Measurements from ENCODE around the gene MRPL38.

MRPL38 gene

GRCh38 chr17:75914643-75915267 is 10.1 kb upstream of the MRPL38 start:
- H3K4me3 ChIP-seq (replicated peaks; ENCODE audit: low read depth, low read length) = no peak overlapping the region
- TF ChIP-seq, protein P1, sequence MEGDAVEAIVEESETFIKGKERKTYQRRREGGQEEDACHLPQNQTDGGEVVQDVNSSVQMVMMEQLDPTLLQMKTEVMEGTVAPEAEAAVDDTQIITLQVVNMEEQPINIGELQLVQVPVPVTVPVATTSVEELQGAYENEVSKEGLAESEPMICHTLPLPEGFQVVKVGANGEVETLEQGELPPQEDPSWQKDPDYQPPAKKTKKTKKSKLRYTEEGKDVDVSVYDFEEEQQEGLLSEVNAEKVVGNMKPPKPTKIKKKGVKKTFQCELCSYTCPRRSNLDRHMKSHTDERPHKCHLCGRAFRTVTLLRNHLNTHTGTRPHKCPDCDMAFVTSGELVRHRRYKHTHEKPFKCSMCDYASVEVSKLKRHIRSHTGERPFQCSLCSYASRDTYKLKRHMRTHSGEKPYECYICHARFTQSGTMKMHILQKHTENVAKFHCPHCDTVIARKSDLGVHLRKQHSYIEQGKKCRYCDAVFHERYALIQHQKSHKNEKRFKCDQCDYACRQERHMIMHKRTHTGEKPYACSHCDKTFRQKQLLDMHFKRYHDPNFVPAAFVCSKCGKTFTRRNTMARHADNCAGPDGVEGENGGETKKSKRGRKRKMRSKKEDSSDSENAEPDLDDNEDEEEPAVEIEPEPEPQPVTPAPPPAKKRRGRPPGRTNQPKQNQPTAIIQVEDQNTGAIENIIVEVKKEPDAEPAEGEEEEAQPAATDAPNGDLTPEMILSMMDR (IDR thresholded peaks at IDR 0.05; ENCODE audit: low read depth, low read length, missing control alignments) = no peak
- no peak for DNase-seq (ENCODE audit: extremely low read depth, low read depth)

DNA sequence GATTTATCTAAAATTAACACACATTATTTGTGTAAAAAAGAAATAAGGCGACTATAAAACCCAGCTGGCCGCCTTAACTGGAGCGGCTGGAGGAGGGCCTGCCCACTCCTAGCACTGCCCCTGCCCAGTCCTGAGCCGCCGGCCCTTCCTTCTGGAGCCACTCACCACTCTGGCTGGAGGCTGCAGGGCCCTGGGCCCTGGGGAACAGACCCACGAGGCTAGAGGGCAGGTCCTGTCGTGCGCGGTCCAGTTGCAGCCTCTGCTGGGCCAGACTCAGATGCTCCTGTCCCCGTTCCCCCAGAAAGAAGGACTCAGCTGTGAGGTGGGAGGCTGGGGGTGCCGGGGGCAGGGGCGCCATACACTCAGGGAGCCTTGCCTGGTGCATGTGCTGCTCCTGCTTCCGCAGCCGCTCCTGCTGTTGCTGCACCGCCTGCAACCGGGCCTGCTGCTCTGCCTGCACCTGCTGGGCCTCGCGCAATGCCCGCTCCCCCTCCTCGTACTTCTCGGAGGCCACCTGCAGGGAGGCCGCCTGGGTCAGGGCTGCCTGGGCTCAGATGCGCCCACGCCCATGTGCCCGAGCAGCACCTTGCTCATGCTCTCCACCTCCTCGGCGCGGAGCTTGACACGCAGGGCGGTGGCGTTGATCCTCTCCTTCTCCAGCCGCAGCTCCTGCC is 9.0 kb upstream of the MRPL38 start:
- TF ChIP-seq, protein P1 (IDR thresholded peaks at IDR 0.05; ENCODE audit: low read depth, low read length, missing control alignments) = no peak
- H3K4me3 ChIP-seq (replicated peaks; ENCODE audit: low read depth, low read length) = no peak overlapping the region
- DNase-seq (ENCODE audit: extremely low read depth, low read depth) = no peak

- DNase-seq (ENCODE audit: extremely low read depth, low read depth) = no peak
- TF ChIP-seq, protein P1 (IDR thresholded peaks at IDR 0.05; ENCODE audit: low read depth, low read length, missing control alignments) = no peak
Observed at GRCh38 chr17:75910699-75911098, 6.0 kb upstream of the MRPL38 start.

GRCh38 chr17:75909812-75910274 is 5.2 kb upstream of the MRPL38 start:
- no peak for DNase-seq (ENCODE audit: extremely low read depth, low read depth)
- no peak overlapping the region for H3K4me3 ChIP-seq (replicated peaks; ENCODE audit: low read depth, low read length)
- TF ChIP-seq, protein P1 (IDR thresholded peaks at IDR 0.05; ENCODE audit: low read depth, low read length, missing control alignments) = no peak

More at GRCh38 chr17:75910699-75911098, 6.0 kb upstream of the MRPL38 start:
- no peak overlapping the region for H3K4me3 ChIP-seq (replicated peaks; ENCODE audit: low read depth, low read length)

DNA sequence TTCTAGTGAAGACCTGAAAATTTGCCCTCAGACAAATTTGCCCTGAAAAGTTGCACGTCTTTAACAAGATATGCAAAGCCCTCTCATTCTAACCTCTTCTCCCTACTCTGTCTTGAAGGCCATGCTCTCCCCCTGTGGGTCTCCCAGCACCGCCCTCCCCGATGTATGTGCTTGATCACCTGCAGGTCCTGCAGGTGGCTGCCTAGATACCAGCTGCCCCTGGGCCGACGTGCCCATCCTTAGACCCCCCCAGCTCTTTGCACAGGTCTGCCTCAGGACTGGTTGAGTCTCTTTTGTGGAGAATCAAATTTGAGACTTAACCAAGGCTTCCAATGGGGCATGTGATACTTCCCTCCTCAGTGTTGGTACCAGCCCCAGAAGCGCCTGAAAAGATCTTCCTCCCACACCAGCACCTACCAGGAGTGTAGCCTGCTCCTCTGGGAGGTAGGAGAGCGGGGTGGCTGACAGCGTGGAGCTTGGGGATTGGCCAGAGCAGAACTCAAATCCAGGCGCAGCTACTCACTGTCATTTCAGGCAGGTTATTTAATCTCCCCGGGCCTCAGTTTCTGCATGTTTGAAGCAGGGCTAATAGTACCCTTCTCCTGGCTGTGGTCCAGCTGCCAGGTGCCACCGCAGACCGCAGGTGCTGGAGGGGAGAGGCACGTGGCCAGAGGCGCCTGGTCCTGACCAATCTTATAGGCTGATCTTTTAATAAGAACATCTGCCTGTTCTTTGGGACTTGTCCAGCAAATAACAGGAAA is 4.5 kb upstream of the MRPL38 start:
- no peak overlapping the region for H3K4me3 ChIP-seq (replicated peaks; ENCODE audit: low read depth, low read length)
- no peak for DNase-seq (ENCODE audit: extremely low read depth, low read depth)

DNA sequence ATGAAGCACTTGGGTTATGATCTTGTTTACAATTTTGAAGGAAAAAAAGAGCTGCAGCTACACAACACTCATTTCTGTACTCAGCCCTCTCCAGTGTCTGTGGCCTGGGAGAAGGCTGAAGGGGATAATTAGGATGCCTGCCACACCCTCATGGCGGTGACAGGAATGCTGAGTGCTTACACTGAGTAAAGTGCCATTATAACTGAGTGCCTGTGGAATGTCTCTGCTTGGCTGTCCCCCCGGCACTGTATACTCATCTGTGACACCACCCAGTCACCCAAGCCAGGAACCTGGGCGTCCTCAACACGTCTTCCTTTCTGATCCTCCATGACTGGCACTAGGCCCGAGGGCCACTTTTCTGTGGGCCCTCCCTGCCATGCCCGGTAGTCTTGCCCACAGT is 3.5 kb upstream of the MRPL38 start:
- no peak for DNase-seq (ENCODE audit: extremely low read depth, low read depth)
- no peak overlapping the region for H3K4me3 ChIP-seq (replicated peaks; ENCODE audit: low read depth, low read length)
- TF ChIP-seq, protein P1 (IDR thresholded peaks at IDR 0.05; ENCODE audit: low read depth, low read length, missing control alignments) = no peak

More for the DNA sequence above, 4.5 kb upstream of the MRPL38 start:
- TF ChIP-seq, protein P1 (IDR thresholded peaks at IDR 0.05; ENCODE audit: low read depth, low read length, missing control alignments) = no peak

Measured in HFF-Myc (cell line).